GM10266 (cell line): ENCODE measurements around the gene TBC1D22A.

Source experiments
- DNase-seq: peaks from one replicate; pipeline ENCODE4 v3.0.0; 2012; ENCODE audit errors: extremely low spot score
- CTCF ChIP-seq: IDR thresholded peaks from 2 replicates; pipeline ENCODE4 v1.5.1; 2012; ENCODE audit warnings: mild to moderate bottlenecking, low read depth; ENCODE audit not compliant: control insufficient read depth, insufficient read depth; ENCODE audit errors: missing control alignments

The TBC1D22A gene

GRCh38 chr22:46866591-46866990 lies 104.1 kb downstream of the TBC1D22A start:
- no peak for DNase-seq
- no peak for TF ChIP-seq CTCF

GRCh38 chr22:46867106-46867505 lies 104.7 kb downstream of the TBC1D22A start:
- no peak for DNase-seq
- no peak for TF ChIP-seq CTCF

DNA sequence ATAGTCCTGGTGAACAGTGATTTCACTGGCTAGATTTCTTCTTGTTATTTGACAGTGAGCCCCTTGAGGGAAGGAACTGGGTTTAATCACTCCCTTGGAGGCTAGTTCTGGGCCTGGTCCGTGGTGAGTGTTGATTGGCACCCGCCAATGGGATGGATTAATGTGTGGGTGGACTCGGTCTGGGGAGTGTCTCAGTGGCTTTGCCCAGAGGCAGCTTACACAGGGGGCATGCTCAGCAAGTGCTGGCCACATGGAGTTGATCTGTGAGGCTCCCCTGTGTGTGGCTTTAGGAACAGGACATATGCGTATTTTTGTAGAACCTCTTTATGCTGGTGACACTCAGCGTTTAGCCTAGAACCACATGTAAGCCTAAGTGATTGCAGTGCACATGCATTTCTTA lies 106.9 kb downstream of the TBC1D22A start:
- no peak for DNase-seq
- TF ChIP-seq CTCF, result no peak

- DNase-seq, result no peak
- TF ChIP-seq CTCF, result no peak
These were observed 107.5 kb downstream of the TBC1D22A start for GRCh38 chr22:46869831-46870441.

GRCh38 chr22:46871826-46872225 lies 109.4 kb downstream of the TBC1D22A start:
- no peak for DNase-seq
- TF ChIP-seq CTCF, result no peak

DNA sequence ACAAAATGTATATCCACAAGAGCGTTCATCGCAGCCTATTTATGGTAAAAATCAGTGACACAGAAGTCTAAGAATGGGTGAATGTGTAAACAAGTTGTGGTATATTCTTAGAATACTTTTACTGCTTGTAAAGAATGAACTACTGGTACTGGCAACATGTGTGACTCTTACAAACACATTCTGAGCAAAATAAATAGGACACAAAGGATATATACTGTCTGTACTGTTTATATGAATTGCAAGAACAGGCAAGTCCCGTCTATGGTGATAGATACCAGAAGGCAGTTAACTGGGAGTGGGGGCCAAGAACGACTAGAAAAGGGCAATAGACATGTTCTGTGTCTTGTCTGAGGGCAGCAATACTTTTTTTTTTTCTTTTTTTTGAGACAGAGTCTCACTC lies 112.6 kb downstream of the TBC1D22A start:
- TF ChIP-seq CTCF, result no peak
- DNase-seq, result no peak

DNA sequence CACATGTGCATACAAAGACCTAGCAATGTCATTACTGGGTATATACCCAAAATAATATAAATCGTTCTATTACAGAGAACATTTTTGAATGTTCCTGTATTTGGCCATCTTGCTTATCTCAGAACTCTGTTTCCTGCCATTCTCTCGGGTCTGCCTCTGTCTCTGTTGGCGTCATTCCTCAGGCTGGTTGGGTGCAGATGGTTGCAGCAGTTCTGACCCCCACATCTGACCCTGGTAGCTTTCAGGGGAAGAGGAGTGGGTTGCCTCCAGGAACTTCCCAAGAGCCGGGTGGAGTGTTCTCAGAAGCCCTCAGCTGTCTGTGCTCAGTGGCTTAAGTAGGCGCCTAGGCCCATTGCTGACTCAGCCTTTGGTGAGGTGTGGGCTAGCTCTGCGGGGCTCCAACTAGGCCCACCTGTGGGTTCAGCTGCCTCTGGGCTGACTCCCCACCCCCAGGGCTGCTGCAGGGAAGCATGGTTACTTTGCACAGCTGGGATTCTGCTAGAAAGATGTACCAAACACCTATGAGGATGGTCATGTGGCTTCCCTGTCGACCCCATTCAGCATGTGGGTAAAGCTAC lies 114.0 kb downstream of the TBC1D22A start:
- no peak for TF ChIP-seq CTCF

More for the DNA sequence above, 114.0 kb downstream of the TBC1D22A start:
- no peak for DNase-seq
